PC-9 (cell line): ENCODE measurements around the gene THOC6. TPM values are rescaled to one million over a fixed set of nuclear protein-coding genes. Genes with fewer than 3 reads are reported as not detected.

Experiments used
- BruUV-seq: library from RNA; stranded (reverse); fragments of 400-500 nt; replicated peaks from 2 replicates; lab custom pipeline; 2021; lab: Mats Ljungman, UMichigan
- CTCF ChIA-PET: fragments of 300-600 bp; sonication (Branson Sonifier 250); formaldehyde crosslinking; loops from one replicate; lab custom pipeline; 2022; ENCODE audit warnings: antibody characterized with exemption; lab: Charles Lee
- POLR2A ChIA-PET: fragments of 300-600 bp; sonication (Branson Sonifier 250); formaldehyde crosslinking; loops from one replicate; lab custom pipeline; 2022; ENCODE audit warnings: antibody characterized with exemption; ENCODE audit not compliant: unreplicated experiment; lab: Charles Lee
- DNase-seq, 2 experiments: peaks; one replicate each; pipeline versions ENCODE4 v3.0.0 to v3.0.0-alpha.2; 2015 to 2022; ENCODE audit warnings: mixed read lengths in 1 of 2
- H2AFZ ChIP-seq: fragments of 200-600 bp; sonication (generic); 2 replicates; pipeline ENCODE4 v1.8.1; 2017; ENCODE audit warnings: antibody characterized with exemption
- H3F3A ChIP-seq: fragments of 200-600 bp; sonication (generic); 2 replicates; pipeline ENCODE4 v1.8.1; 2017; ENCODE audit warnings: antibody characterized with exemption, mild to moderate bottlenecking, low read depth; ENCODE audit not compliant: insufficient read depth
- H3K27ac ChIP-seq: fragments of 200-600 bp; sonication (generic); 2 replicates; pipeline ENCODE4 v1.6.1; 2016; ENCODE audit warnings: mixed run types
- H3K27me3 ChIP-seq: fragments of 200-600 bp; sonication (generic); 2 replicates; pipeline ENCODE4 v1.6.1; 2016; ENCODE audit warnings: low read depth, mixed run types; ENCODE audit not compliant: insufficient read depth
- H3K36me3 ChIP-seq: fragments of 200-600 bp; sonication (generic); 2 replicates; pipeline ENCODE4 v1.6.1; 2016; ENCODE audit warnings: low read depth, mixed run types
- H3K4me1 ChIP-seq: fragments of 200-600 bp; sonication (generic); replicated peaks from 2 replicates; pipeline ENCODE4 v1.6.1; 2016; ENCODE audit warnings: mixed run types; ENCODE audit not compliant: insufficient read depth
- H3K4me2 ChIP-seq: fragments of 200-600 bp; sonication (generic); 2 replicates; pipeline ENCODE4 v1.6.1; 2017; ENCODE audit warnings: mixed run types
- H3K4me3 ChIP-seq: fragments of 200-600 bp; sonication (generic); 2 replicates; pipeline ENCODE4 v1.6.1; 2016; ENCODE audit warnings: mixed run types
- H3K79me2 ChIP-seq: fragments of 200-600 bp; sonication (generic); 2 replicates; pipeline ENCODE4 v1.6.1; 2017; ENCODE audit warnings: low read depth, mixed run types
- H3K9me2 ChIP-seq: fragments of 200-600 bp; sonication (generic); 2 replicates; pipeline ENCODE4 v1.8.1; 2017; ENCODE audit warnings: mild to moderate bottlenecking; ENCODE audit not compliant: insufficient read depth
- H3K9me3 ChIP-seq: fragments of 200-600 bp; sonication (generic); 2 replicates; pipeline ENCODE4 v1.8.1; 2016; ENCODE audit warnings: low read depth; ENCODE audit not compliant: insufficient read depth
- H4K20me1 ChIP-seq: fragments of 200-600 bp; sonication (generic); 2 replicates; pipeline ENCODE4 v1.8.1; 2017; ENCODE audit not compliant: insufficient read depth
- CTCF ChIP-seq: fragments of 200-600 bp; sonication (generic); conservative IDR thresholded peaks from 2 replicates; pipeline ENCODE4 v1.6.1; 2017; ENCODE audit warnings: mixed run types, antibody characterized with exemption, mild to moderate bottlenecking, moderate library complexity
- EZH2 ChIP-seq: fragments of 200-600 bp; sonication (generic); IDR thresholded peaks from 2 replicates; pipeline ENCODE4 v1.8.0; 2017; ENCODE audit warnings: antibody characterized with exemption, low read depth
- intact Hi-C: fragments of 100-400 bp; cut with micrococcal nuclease; formaldehyde crosslinking; loops from one replicate; pipeline ENCODE4 v1.10.0; 2022; ENCODE audit not compliant: unreplicated experiment
- total RNA-seq: library from RNA; stranded (reverse); gene quantifications from 2 replicates; pipeline ENCODE4 v1.2.3, GENCODE V29; 2021

THOC6 gene
- total RNA-seq, 1 experiment from 2014 or later, result 69.9 TPM

DNA sequence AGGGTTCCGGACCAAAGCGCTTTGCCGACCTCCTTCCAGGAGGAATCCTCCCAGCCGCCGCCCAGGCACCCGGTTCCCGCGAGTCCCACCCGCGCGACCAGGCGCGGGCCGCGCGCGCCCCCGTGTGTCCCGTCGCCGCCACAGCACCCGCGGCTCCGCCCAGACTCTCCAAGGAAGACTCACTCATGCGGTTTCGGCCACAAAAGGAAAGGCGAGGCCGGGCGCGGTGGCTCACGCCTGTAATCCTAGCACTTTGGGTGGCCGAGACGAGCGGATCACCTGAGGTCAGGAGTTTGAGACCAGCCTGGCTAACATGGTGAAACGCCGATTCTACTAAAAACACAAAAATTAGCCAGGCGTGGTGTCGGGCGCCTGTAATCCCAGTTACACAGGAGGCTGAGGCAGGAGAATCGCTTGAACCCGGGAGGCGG lies 40.1 kb upstream of the THOC6 start:
- Histone ChIP-seq H3K27ac (no peak overlapping the region), H3K79me2 (peaks cover 10% of the 10 kb centered on the region), H3K9me2 (no peaks in the 10 kb centered on the region), H3F3A (peaks cover 32% of the 10 kb centered on the region; the same call in 1 of the 2 replicates), H3K4me2 (peak overlapping the region; percentile 71), H3K9me3 (no peaks in the 10 kb centered on the region), H4K20me1 (no peaks in the 10 kb centered on the region), H3K36me3 (no peaks in the 10 kb centered on the region), H3K4me3 (peak overlapping the region; percentile 46; the same call in 1 of the 2 replicates), H3K27me3 (no peaks in the 10 kb centered on the region), H3K4me1 (peaks cover 22% of the 10 kb centered on the region), H2AFZ (no peak overlapping the region)
- BruUV-seq, result no TSS peak
- POLR2A ChIA-PET, result no interaction called here
- TF ChIP-seq EZH2 (no peak), CTCF (peak; percentile 88)
- CTCF ChIA-PET, result interaction anchor here (1.1 kb wide), 1 partner anchor 9 kb away, joined by 3 read pairs; no protein-coding TSS in a partner anchor
- intact Hi-C loops, result loop anchor here (1.0 to 2.0 kb wide), 4 partner anchors 19 to 56 kb away; partner anchors contain the start of gene KREMEN2
- peak; percentile 66 to 91 for DNase-seq

DNA sequence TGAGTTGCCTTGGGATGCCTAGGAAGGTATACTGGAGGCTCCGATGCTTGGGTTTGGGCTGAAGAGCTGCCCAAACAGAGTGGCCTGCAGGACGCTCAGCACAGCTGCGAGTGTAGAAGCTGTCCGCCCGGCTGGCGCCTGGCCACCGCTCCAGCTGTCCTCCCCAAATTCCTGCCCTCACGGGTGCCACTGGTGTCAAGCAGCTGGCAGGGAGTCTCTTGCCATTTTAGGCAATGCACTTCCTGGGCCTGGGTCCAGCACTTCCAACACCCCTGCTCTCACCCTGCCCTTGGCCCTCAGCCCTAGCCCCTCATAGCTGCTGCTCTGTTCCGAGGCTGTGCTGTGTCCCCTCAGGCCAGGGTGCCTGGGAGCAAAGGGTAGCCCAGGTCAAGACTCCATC lies 38.4 kb upstream of the THOC6 start:
- no peaks in the 10 kb centered on the region for H3K27me3 ChIP-seq
- no peak overlapping the region for H3K27ac ChIP-seq
- intact Hi-C loops, result no loop called here
- no peak for DNase-seq
- ChIA-PET POLR2A (no interaction called here), CTCF (no interaction called here)
- H3K4me3 ChIP-seq, result no peak overlapping the region
- H3K9me2 ChIP-seq, result no peaks in the 10 kb centered on the region
- no peak overlapping the region for H2AFZ ChIP-seq
- peaks cover 18% of the 10 kb centered on the region; the same call in 1 of the 2 replicates for H3K4me1 ChIP-seq
- H3K4me2 ChIP-seq, result no peak overlapping the region
- BruUV-seq, result no TSS peak
- H3K36me3 ChIP-seq, result no peaks in the 10 kb centered on the region
- H3F3A ChIP-seq, result peaks cover 32% of the 10 kb centered on the region; the same call in 1 of the 2 replicates
- no peaks in the 10 kb centered on the region for H3K9me3 ChIP-seq
- H3K79me2 ChIP-seq, result no peaks in the 10 kb centered on the region
- H4K20me1 ChIP-seq, result no peaks in the 10 kb centered on the region
- TF ChIP-seq EZH2, result no peak
- no peak for TF ChIP-seq CTCF

DNA sequence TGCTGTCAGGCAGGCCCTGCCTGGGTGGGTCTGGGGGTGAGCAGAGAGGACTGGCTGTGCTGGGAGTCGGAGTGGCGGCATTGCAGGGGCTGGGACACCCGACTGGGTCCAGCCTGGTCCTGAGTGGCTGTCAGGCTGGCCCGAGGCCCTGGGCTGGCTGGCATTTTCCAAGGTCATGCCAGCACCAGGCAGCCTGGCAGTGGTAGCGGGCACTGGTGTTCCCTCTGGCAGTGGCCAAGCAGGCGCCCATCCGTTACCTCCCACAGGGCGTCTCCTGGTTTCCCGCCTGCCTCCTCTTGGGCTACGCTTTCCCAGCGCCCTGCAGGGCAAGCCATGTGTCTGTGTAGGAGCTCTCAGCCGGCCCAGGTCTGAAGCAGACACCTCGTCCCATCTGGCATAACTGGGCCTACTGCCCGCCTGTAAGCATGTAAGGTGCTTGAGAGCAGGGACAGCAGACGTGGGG lies 37.9 kb upstream of the THOC6 start:
- Histone ChIP-seq H3K4me3 (no peak overlapping the region), H3K4me2 (no peak overlapping the region), H4K20me1 (no peaks in the 10 kb centered on the region), H3K79me2 (no peaks in the 10 kb centered on the region), H3K27ac (no peak overlapping the region), H3K4me1 (peaks cover 20% of the 10 kb centered on the region; the same call in 1 of the 2 replicates), H3K36me3 (no peaks in the 10 kb centered on the region), H3K9me2 (no peaks in the 10 kb centered on the region), H3K27me3 (no peaks in the 10 kb centered on the region), H3K9me3 (no peaks in the 10 kb centered on the region), H3F3A (peaks cover 32% of the 10 kb centered on the region; the same call in 1 of the 2 replicates), H2AFZ (no peak overlapping the region)
- intact Hi-C loops, result no loop called here
- DNase-seq, result no peak
- TF ChIP-seq EZH2 (no peak), CTCF (no peak)
- no TSS peak for BruUV-seq
- POLR2A ChIA-PET, result no interaction called here
- CTCF ChIA-PET, result no interaction called here
